ENCODE data around the gene INHBA. TPM values are rescaled to one million over a fixed set of nuclear protein-coding genes. Genes with fewer than 3 reads are reported as not detected.

The INHBA gene
- total RNA-seq, 1 experiment from 2014 or later, result 0.28 TPM

GRCh38 chr7:41715000-41715399 is 12.1 kb upstream of the INHBA start:
- ATAC-seq (no peak), DNase-seq (ENCODE audit: low read depth, low spot score) (no peak)
- in situ Hi-C loops (cut with HindIII; ENCODE audit: low pct_unique_long_range_greater_than_20kb, low sequenced_read_pairs), result no loop called here
- intact Hi-C loops (cut with micrococcal nuclease; ENCODE audit: unreplicated experiment), result no loop called here
- Histone ChIP-seq H3K4me1 (ENCODE audit: control insufficient read depth, insufficient read depth, low read length) (no peaks in the 10 kb centered on the region), H3K27ac (ENCODE audit: low read length) (no peak overlapping the region), H3K9me3 (ENCODE audit: control insufficient read depth, insufficient read depth, low read depth, low read length) (no peaks in the 10 kb centered on the region), H3K36me3 (ENCODE audit: control insufficient read depth, insufficient read depth, low read length) (no peaks in the 10 kb centered on the region), H3K27me3 (ENCODE audit: control insufficient read depth, insufficient read depth, low read length) (peaks cover 3% of the 10 kb centered on the region; the same call in 1 of the 2 replicates), H3K4me3 (ENCODE audit: low read depth in 2 of 2, low read length in 2 of 2) (no peak overlapping the region)
- ChIA-PET CTCF (no interaction called here), POLR2A (no interaction called here)
- TF ChIP-seq REST (IDR thresholded peaks at IDR 0.05; ENCODE audit: insufficient read depth in 1 of 2, low read depth in 2 of 2, low read length in 1 of 2) (no peak), POLR2AphosphoS5 (IDR thresholded peaks at IDR 0.05; ENCODE audit: low read depth, low read length) (no peak), SIN3A (IDR thresholded peaks at IDR 0.05; ENCODE audit: borderline replicate concordance, insufficient read depth, low read depth, low read length) (no peak), TCF7L2 (IDR thresholded peaks at IDR 0.05; ENCODE audit: low read depth, low read length) (no peak)
- TF ChIP-seq, protein P1, sequence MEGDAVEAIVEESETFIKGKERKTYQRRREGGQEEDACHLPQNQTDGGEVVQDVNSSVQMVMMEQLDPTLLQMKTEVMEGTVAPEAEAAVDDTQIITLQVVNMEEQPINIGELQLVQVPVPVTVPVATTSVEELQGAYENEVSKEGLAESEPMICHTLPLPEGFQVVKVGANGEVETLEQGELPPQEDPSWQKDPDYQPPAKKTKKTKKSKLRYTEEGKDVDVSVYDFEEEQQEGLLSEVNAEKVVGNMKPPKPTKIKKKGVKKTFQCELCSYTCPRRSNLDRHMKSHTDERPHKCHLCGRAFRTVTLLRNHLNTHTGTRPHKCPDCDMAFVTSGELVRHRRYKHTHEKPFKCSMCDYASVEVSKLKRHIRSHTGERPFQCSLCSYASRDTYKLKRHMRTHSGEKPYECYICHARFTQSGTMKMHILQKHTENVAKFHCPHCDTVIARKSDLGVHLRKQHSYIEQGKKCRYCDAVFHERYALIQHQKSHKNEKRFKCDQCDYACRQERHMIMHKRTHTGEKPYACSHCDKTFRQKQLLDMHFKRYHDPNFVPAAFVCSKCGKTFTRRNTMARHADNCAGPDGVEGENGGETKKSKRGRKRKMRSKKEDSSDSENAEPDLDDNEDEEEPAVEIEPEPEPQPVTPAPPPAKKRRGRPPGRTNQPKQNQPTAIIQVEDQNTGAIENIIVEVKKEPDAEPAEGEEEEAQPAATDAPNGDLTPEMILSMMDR (IDR thresholded peaks at IDR 0.05), result no peak
- no TSS peak for BruUV-seq (replicated peaks)

- no peak overlapping the region for H3K27ac ChIP-seq (ENCODE audit: low read length)
- BruUV-seq (replicated peaks), result no TSS peak
- DNase-seq (ENCODE audit: low read depth, low spot score), result no peak
- ChIA-PET CTCF (no interaction called here), POLR2A (no interaction called here)
- intact Hi-C loops (cut with micrococcal nuclease; ENCODE audit: unreplicated experiment) (no loop called here), in situ Hi-C loops (cut with HindIII; ENCODE audit: low pct_unique_long_range_greater_than_20kb, low sequenced_read_pairs) (no loop called here)
- H3K4me3 ChIP-seq (ENCODE audit: low read depth in 2 of 2, low read length in 2 of 2), result no peak overlapping the region
- no peaks in the 10 kb centered on the region for H3K4me1 ChIP-seq (ENCODE audit: control insufficient read depth, insufficient read depth, low read length)
- no peak for ATAC-seq
- H3K36me3 ChIP-seq (ENCODE audit: control insufficient read depth, insufficient read depth, low read length), result no peaks in the 10 kb centered on the region
- TF ChIP-seq TCF7L2 (IDR thresholded peaks at IDR 0.05; ENCODE audit: low read depth, low read length), result no peak
- TF ChIP-seq, protein P1 (IDR thresholded peaks at IDR 0.05), result peak; percentile 75
- no peaks in the 10 kb centered on the region for H3K9me3 ChIP-seq (ENCODE audit: control insufficient read depth, insufficient read depth, low read depth, low read length)
- H3K27me3 ChIP-seq (ENCODE audit: control insufficient read depth, insufficient read depth, low read length), result 0 out of 2 replicates have a peak, but pooled peaks cover 3% of the 10 kb centered on the region
Observed at GRCh38 chr7:41711283-41712064, 8.6 kb upstream of the INHBA start.

Measured in Panc1 (cell line).